Measurements from ENCODE around the gene FTSJ3. TPM values are rescaled to one million over a fixed set of nuclear protein-coding genes. Genes with fewer than 3 reads are reported as not detected.

The FTSJ3 gene
- polyA plus RNA-seq, 2 of the 4 experiments (the other 2 are of a cell fraction): 74.5 to 104 TPM

DNA sequence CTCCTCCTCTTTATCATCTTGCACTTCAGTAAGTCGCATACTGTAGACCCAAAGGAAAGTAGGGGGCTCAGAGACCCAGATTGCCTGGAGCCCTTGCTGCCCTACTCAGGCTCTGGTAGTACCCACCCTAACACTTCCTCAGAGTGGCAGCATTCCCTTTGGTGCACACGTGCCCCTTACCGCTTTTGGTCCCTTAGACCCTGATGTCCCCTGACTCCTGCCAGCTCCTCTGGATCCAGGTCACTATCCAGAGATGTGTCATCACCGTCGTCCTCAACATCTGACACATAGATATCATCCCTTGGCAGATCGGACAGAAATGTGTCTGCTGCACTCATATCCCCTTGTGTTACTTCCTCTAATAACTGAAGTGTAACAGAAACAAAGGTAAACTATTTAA lies 5.7 kb downstream of the FTSJ3 start (continued):
- no peak for TF ChIP-seq EP300 (IDR thresholded peaks at IDR 0.05)
- no peak for TF ChIP-seq ZFP36 (IDR thresholded peaks at IDR 0.05; ENCODE audit: borderline replicate concordance, partially characterized antibody)
- TF ChIP-seq, protein P1, sequence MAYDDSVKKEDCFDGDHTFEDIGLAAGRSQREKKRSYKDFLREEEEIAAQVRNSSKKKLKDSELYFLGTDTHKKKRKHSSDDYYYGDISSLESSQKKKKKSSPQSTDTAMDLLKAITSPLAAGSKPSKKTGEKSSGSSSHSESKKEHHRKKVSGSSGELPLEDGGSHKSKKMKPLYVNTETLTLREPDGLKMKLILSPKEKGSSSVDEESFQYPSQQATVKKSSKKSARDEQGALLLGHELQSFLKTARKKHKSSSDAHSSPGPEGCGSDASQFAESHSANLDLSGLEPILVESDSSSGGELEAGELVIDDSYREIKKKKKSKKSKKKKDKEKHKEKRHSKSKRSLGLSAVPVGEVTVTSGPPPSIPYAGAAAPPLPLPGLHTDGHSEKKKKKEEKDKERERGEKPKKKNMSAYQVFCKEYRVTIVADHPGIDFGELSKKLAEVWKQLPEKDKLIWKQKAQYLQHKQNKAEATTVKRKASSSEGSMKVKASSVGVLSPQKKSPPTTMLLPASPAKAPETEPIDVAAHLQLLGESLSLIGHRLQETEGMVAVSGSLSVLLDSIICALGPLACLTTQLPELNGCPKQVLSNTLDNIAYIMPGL (CRISPR knock-in tag; IDR thresholded peaks at IDR 0.05; ENCODE audit: borderline replicate concordance): no peak

DNA sequence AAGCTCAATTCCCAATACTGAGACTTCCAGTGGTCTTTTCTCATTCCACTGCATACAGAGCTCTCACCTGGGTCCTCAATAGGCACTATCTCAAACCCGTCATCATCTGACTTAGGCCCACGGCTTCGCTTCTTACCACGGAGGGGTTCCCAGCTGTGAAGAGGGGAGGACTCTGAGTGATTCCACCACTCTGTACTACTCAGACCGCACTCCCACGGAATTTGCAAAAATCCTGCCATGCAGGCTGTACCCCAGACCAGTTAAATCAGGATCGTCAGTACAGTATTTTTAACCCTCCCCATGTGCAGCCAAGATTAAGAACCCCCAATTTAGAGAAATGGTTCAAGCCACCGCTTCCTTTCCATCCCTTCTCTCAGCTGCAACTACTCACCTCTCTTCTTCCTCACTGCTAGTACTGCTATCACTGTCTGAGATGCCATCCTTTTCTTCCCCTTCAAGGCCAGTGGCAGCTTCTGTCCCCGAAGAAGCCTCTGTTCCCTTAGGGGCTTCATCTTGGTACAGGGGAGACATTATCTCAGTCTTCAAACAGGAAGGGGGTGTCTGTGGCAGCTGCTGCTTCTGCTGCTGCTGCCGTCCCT lies 6.4 kb downstream of the FTSJ3 start:
- ATAC-seq: no peak; a peak in 1 of 6 replicates
- no peak for DNase-seq (ENCODE audit: low read depth in 1 of 2, low spot score in 1 of 2)
- Histone ChIP-seq H3K4me3 (no peak overlapping the region), H3K4me2 (no peak overlapping the region), H3K27ac (no peak overlapping the region), H3K9me3 (no peaks in the 10 kb centered on the region), H3K4me1 (peaks cover 30% of the 10 kb centered on the region)
- POLR2A ChIA-PET: interaction anchor here (1.1 kb wide), 1 partner anchor 48 kb away, joined by 3 read pairs; the partner anchor contains the start of gene CCDC47
- 0 out of 2 replicates have a peak, but pooled peaks have one; percentile 8 for TF ChIP-seq POLR2AphosphoS2 (conservative IDR thresholded peaks at IDR 0.05; ENCODE audit: low read length)
- no peak for TF ChIP-seq CHD4 (IDR thresholded peaks at IDR 0.05; ENCODE audit: borderline replicate concordance)
- WGBS (ENCODE audit: missing lambda C conversion rate): 94% methylated on average over 10 of the region's 10 CpGs
- CTCF ChIA-PET: interaction anchor here (0.6 to 5.7 kb wide), 9 partner anchors 8 to 56 kb away, joined by 3 to 33 read pairs (median 4); partner anchors contain the start of genes FTSJ3 and PSMC5
- no peak for FAIRE-seq

DNA sequence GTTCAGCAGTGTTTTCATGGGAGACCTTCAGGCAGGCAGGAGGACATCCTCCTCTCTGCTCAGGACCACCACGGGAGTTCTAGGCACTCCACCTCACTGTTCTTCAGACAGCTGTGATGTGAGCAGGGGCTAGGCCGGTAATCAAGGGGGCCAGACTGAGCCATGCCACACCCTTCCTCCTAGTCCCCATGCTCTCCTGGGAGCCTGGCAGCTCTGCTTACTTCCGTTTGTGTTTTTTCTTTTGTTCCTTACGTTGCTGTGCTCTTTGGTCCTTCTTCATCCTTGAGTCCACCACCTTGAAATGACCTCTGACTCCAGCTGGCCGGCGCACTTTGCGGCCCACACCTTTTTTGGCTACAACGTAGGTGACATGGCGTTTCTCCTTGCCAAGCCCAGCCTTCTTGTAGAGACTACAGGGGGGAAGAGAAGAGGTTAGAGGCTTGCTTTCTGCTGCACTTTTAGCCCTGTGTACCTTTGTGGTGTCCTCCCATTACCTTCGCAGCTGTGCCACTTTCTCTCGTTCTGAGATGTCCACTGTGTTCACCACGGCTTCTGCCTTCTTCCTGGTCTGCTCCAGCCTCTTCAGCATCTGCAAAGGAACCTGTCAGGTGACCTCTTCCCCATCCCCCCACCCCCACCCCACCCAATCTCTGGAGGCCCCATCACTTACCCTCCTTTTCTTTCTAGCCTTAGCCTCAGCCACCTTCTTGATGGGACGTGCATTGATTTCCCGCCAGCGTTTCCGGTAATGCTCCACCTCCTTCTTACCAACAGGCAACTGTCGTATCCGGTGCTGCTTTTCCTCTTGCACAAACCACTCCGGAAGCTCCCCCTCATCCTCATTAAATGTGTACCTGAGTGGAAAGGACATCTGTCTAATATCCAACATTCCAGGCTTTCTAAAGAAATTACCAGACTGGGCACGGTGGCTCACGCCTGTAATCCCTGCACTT lies 7.6 kb downstream of the FTSJ3 start:
- ChIA-PET CTCF (interaction anchor here (1.0 to 5.7 kb wide), 9 partner anchors 7 to 55 kb away, joined by 3 to 33 read pairs (median 10); partner anchors contain the start of genes FTSJ3 and PSMC5), POLR2A (interaction anchor here (2.2 kb wide), 1 partner anchor 7 kb away, joined by 6 read pairs; the partner anchor contains the start of genes FTSJ3 and PSMC5)
- Histone ChIP-seq H3K9me3 (no peaks in the 10 kb centered on the region), H3K4me1 (peaks cover 24% of the 10 kb centered on the region), H3K4me3 (no peak overlapping the region), H3K27ac (peak overlapping the region in 1 of 2 experiments; percentile 72; a peak in 4 of 6 replicates), H3K4me2 (peak overlapping the region; percentile 48)
- no peak for DNase-seq (ENCODE audit: low read depth in 1 of 2, low spot score in 1 of 2)
- peak; percentile 14 to 44; a peak in 5 of 6 replicates for ATAC-seq
- no peak for FAIRE-seq
- TF ChIP-seq BHLHE40 (IDR thresholded peaks at IDR 0.05; ENCODE audit: low read depth, low read length) (no peak), RNF2 (IDR thresholded peaks at IDR 0.05; ENCODE audit: borderline replicate concordance, low read depth) (no peak), POLR2AphosphoS2 (conservative IDR thresholded peaks at IDR 0.05; ENCODE audit: low read length) (no peak), EP300 (IDR thresholded peaks at IDR 0.05) (no peak), JUN (IDR thresholded peaks at IDR 0.05) (peak in 1 of 2 experiments; percentile 20; a peak in 1 of 5 replicates)
- 79% methylated on average over 21 of the region's 21 CpGs for WGBS (ENCODE audit: missing lambda C conversion rate)

DNA sequence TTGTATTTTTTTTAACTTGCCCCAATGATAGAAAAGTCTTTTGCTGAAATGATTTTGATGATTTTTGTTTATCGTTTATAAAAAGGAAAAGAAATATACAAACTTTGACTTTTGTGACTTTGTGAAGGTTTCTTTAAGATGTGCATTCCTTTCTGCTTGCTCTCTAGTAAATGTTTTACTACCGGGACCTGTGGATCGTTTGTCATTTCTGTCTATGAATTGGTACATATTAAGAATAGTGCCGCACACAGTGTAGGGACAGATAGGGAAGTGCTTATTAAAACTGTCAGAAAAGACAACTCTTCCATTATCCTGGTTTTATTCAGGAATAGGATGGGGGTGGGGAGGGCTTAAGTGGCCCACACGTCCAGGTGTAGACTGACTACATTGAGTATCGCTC lies 8.3 kb downstream of the FTSJ3 start:
- TF ChIP-seq ZNF302 (CRISPR knock-in tag; IDR thresholded peaks at IDR 0.05): no peak
- no peak for TF ChIP-seq PHF8 (IDR thresholded peaks at IDR 0.05; ENCODE audit: borderline replicate concordance, low read depth)
- TF ChIP-seq MYC (IDR thresholded peaks at IDR 0.05; ENCODE audit: borderline replicate concordance, low read length): no peak
- no peak for TF ChIP-seq ZSCAN20 (CRISPR knock-in tag; IDR thresholded peaks at IDR 0.05)
- no peak for TF ChIP-seq GATA3 (IDR thresholded peaks at IDR 0.05; ENCODE audit: borderline replicate concordance)
- no peak for FAIRE-seq
- POLR2A ChIA-PET: interaction anchor here (1.4 to 2.2 kb wide), 2 partner anchors 8 to 46 kb away, joined by 6 to 8 read pairs; partner anchors contain the start of genes CCDC47, DDX42, FTSJ3 and PSMC5
- WGBS (ENCODE audit: missing lambda C conversion rate): 15% methylated on average over 6 of the region's 6 CpGs
- Histone ChIP-seq H3K4me3 (no peak overlapping the region), H3K4me2 (peak overlapping the region; percentile 48), H3K27ac (peak overlapping the region in 1 of 2 experiments; percentile 72; a peak in 4 of 6 replicates), H3K4me1 (peaks cover 24% of the 10 kb centered on the region), H3K9me3 (no peaks in the 10 kb centered on the region)
- ATAC-seq: peak; percentile 5 to 32; a peak in 3 of 6 replicates
- no peak for DNase-seq (ENCODE audit: low read depth in 1 of 2, low spot score in 1 of 2)
- CTCF ChIA-PET: interaction anchor here (1.0 to 5.7 kb wide), 6 partner anchors 10 to 45 kb away, joined by 3 to 33 read pairs (median 7); partner anchors contain the start of genes CCDC47, DDX42, FTSJ3 and PSMC5
